GM12875 (cell line): Measurements from ENCODE around the gene SAMD8.

Experiments used
- H3K4me3 ChIP-seq: one replicate; pipeline ENCODE4 v1.5.1; 2011; ENCODE audit warnings: low read depth, low read length, control low read depth
- TF ChIP-seq, protein P1 (sequence below): IDR thresholded peaks from 2 replicates; pipeline ENCODE4 v1.5.1; 2011; ENCODE audit warnings: low read depth, mild to moderate bottlenecking, control low read depth, inconsistent platforms, low read length, moderate library complexity, borderline replicate concordance; ENCODE audit not compliant: insufficient read depth

The SAMD8 gene

DNA sequence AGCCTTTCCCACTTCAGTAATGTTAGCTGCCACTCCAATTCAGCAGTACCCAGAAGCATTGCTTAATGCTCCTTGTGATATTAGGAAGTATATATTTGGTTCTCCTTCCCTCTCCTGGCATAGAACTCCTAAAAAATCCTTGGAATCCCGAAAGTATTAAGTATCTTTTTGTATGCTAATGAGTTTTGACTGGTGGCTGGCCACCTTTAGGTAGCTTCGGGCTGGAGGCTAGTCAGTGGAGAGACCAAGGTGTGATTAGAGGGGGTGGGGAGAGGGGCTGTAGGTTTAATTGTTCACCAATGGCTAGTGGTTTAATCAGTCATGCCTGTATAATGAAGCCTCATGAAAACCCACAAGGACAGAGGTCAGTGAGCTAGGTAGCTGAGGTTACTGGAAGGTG lies 112.1 kb downstream of the SAMD8 start:
- no peak overlapping the region for H3K4me3 ChIP-seq
- TF ChIP-seq, protein P1, sequence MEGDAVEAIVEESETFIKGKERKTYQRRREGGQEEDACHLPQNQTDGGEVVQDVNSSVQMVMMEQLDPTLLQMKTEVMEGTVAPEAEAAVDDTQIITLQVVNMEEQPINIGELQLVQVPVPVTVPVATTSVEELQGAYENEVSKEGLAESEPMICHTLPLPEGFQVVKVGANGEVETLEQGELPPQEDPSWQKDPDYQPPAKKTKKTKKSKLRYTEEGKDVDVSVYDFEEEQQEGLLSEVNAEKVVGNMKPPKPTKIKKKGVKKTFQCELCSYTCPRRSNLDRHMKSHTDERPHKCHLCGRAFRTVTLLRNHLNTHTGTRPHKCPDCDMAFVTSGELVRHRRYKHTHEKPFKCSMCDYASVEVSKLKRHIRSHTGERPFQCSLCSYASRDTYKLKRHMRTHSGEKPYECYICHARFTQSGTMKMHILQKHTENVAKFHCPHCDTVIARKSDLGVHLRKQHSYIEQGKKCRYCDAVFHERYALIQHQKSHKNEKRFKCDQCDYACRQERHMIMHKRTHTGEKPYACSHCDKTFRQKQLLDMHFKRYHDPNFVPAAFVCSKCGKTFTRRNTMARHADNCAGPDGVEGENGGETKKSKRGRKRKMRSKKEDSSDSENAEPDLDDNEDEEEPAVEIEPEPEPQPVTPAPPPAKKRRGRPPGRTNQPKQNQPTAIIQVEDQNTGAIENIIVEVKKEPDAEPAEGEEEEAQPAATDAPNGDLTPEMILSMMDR = no peak

- H3K4me3 ChIP-seq = no peak overlapping the region
Observed at GRCh38 chr10:75226095-75226494, 114.6 kb downstream of the SAMD8 start.

GRCh38 chr10:75226656-75227055 lies 115.2 kb downstream of the SAMD8 start:
- TF ChIP-seq, protein P1 = no peak
- no peak overlapping the region for H3K4me3 ChIP-seq

More at GRCh38 chr10:75226095-75226494, 114.6 kb downstream of the SAMD8 start:
- TF ChIP-seq, protein P1 = no peak

DNA sequence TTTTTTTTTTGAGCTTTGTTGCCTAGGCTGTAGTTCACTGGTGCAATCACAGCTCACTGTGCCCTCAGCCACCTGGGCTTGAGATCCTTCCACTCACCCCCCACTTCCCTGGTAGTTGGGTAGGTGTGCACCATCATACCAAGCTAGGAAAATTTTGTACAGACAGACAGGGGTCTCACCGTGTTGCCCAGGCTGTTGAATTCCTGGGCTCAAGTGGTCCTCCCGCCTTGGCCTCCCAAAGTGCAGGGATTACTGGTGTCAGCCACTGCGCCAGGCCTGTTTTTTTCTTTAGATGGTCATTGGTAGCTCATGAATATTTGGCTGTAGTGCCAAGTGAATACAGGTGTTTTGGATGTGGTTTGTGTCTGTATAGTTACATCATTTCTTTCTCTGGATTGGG lies 116.8 kb downstream of the SAMD8 start:
- no peak overlapping the region for H3K4me3 ChIP-seq
- TF ChIP-seq, protein P1 = no peak

DNA sequence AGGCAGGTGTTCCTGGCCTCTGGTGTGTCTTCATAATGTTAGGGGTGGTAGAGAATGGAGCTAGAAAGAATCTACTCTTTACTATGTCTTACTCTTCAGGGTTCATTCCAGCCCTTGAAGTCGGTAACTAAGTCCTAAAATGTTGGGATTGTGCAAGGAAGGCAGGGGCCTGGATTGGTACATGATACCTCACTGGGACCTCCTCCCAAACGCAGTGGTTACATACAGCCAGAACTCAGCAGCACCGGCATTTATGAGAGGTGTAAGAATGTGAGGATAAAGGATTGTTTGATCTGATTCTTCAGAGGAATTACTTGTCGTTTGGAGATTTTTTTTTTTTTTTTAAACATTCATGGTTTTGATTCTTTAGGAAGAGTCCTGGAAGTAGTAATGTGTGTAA lies 117.4 kb downstream of the SAMD8 start:
- no peak overlapping the region for H3K4me3 ChIP-seq
- TF ChIP-seq, protein P1 = no peak

DNA sequence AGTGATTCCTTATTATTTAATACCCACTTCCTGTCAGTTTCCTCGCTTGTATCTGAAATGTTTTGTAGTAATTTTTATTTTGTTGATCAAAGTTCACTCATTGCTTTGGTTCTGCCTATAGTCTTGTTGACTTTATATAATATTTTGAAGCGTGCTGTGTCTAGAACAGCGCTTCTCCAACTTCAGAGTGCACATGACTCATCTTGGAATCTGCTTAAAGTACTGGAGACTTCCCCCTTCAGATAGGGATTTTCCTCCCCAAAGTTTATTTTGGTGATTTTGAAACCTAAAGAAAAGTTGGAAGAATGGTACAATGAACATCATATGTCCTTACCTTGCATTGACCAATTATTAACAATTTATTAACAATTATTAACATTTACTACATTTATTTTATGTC lies 118.5 kb downstream of the SAMD8 start:
- TF ChIP-seq, protein P1 = no peak
- no peak overlapping the region for H3K4me3 ChIP-seq

DNA sequence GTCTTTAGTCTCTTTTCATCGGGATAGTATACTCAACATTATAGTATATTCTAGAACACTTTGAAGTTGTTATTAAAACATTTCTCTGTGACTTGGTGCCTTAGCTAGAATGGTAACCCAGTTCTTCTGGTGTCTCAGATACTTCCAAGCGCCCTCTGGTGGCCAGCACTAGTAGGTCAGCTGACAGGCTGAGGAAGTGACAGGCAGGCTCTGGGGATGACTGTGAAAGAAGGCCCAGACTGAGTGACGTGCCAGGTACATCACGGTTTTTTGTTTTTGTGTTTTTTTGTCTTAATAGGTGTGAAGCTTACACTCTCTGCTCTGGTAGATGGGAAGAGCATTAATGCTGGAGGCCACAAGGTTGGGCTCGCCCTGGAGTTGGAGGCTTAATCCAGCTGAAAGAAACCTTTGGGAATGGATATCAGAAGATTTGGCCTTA lies 119.2 kb downstream of the SAMD8 start:
- TF ChIP-seq, protein P1 = peak; percentile 85
- H3K4me3 ChIP-seq = no peak overlapping the region
